Thoracic aorta endothelial cell (primary cell): ENCODE results near the gene KLKB1. TPM values are rescaled to one million over a fixed set of nuclear protein-coding genes. Genes with fewer than 3 reads are reported as not detected.

ENCODE experiments used
- total RNA-seq: library from RNA; depleted of rRNA; stranded (reverse); fragments of >200 nt; gene quantifications from 2 replicates; pipeline ENCODE4 v1.2.3, GENCODE V29; 2012

Gene KLKB1
- total RNA-seq = not detected in 2 replicates

GRCh38 chr4:186227221-186227620, at the start of gene KLKB1:
TSS of gene KLKB1 (plus strand) at chr4:186227507. CDS start at chr4:186228196, 689 bp downstream.

GRCh38 chr4:186191200-186192065, 35.9 kb upstream of the KLKB1 start, which contains the start of gene CYP4V2:
TSS of gene CYP4V2 (plus strand) at chr4:186191567. CDS start at chr4:186191824, 257 bp downstream.

GRCh38 chr4:186265683-186266652, 38.7 kb downstream of the KLKB1 start, which contains the start of gene F11:
TSS of gene F11 (plus strand) at chr4:186266189. CDS start at chr4:186267137, 948 bp downstream.

Other genes starting within 250 kb of the KLKB1 start
- 4.4 and 7.5 TPM in 2 replicates for gene TLR3, start 158.4 kb upstream of the KLKB1 start, total RNA-seq
- 0.36 and 0.80 TPM in 2 replicates for gene FAM149A, start 122.8 kb upstream of the KLKB1 start, total RNA-seq
- gene CYP4V2, start 35.9 kb upstream of the KLKB1 start, total RNA-seq = 7.5 and 8.1 TPM in 2 replicates
- gene F11, start 38.7 kb downstream of the KLKB1 start, total RNA-seq = not detected in 2 replicates